Measurements from ENCODE around the gene TTYH1.
A peak's percentile ranks its signal among the peaks of the same experiment; 100 is the strongest.

The TTYH1 gene

DNA sequence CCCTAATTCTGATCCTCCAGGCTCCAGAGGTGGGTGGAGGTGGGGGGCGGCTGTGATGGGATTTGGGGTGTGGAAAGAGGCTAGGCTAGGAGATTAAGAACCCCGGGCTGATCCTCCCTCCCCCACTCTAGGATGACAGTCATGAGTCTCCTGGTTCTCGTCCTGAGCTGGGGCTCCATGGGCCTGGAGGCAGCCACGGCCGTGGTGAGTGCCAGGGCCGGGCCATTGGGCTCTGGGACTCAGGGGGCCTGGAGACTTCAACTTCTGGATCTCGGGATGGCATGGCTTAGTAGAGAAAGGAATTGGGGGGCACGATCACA lies 13.9 kb downstream of the TTYH1 start:
- TF ChIP-seq, protein P1, sequence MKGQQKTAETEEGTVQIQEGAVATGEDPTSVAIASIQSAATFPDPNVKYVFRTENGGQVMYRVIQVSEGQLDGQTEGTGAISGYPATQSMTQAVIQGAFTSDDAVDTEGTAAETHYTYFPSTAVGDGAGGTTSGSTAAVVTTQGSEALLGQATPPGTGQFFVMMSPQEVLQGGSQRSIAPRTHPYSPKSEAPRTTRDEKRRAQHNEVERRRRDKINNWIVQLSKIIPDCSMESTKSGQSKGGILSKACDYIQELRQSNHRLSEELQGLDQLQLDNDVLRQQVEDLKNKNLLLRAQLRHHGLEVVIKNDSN (IDR thresholded peaks at IDR 0.05), result no peak
- TF ChIP-seq EP300 (IDR thresholded peaks at IDR 0.05; ENCODE audit: borderline replicate concordance), result no peak
- TF ChIP-seq EGR1 (IDR thresholded peaks at IDR 0.05), result no peak
- TF ChIP-seq ZBTB7A (IDR thresholded peaks at IDR 0.05; ENCODE audit: low read depth), result no peak
- TF ChIP-seq, protein P2, sequence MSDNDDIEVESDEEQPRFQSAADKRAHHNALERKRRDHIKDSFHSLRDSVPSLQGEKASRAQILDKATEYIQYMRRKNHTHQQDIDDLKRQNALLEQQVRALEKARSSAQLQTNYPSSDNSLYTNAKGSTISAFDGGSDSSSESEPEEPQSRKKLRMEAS (IDR thresholded peaks at IDR 0.05), result no peak
- TF ChIP-seq, protein P3, sequence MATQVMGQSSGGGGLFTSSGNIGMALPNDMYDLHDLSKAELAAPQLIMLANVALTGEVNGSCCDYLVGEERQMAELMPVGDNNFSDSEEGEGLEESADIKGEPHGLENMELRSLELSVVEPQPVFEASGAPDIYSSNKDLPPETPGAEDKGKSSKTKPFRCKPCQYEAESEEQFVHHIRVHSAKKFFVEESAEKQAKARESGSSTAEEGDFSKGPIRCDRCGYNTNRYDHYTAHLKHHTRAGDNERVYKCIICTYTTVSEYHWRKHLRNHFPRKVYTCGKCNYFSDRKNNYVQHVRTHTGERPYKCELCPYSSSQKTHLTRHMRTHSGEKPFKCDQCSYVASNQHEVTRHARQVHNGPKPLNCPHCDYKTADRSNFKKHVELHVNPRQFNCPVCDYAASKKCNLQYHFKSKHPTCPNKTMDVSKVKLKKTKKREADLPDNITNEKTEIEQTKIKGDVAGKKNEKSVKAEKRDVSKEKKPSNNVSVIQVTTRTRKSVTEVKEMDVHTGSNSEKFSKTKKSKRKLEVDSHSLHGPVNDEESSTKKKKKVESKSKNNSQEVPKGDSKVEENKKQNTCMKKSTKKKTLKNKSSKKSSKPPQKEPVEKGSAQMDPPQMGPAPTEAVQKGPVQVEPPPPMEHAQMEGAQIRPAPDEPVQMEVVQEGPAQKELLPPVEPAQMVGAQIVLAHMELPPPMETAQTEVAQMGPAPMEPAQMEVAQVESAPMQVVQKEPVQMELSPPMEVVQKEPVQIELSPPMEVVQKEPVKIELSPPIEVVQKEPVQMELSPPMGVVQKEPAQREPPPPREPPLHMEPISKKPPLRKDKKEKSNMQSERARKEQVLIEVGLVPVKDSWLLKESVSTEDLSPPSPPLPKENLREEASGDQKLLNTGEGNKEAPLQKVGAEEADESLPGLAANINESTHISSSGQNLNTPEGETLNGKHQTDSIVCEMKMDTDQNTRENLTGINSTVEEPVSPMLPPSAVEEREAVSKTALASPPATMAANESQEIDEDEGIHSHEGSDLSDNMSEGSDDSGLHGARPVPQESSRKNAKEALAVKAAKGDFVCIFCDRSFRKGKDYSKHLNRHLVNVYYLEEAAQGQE (IDR thresholded peaks at IDR 0.05; ENCODE audit: low read depth), result no peak
- no peak for TF ChIP-seq TAF1 (IDR thresholded peaks at IDR 0.05; ENCODE audit: low read depth)
- no peak for TF ChIP-seq TEAD4 (IDR thresholded peaks at IDR 0.05)
- no peak for TF ChIP-seq YY1 (IDR thresholded peaks at IDR 0.05; ENCODE audit: low read depth)
- no peak for TF ChIP-seq CEBPB (IDR thresholded peaks at IDR 0.05)

DNA sequence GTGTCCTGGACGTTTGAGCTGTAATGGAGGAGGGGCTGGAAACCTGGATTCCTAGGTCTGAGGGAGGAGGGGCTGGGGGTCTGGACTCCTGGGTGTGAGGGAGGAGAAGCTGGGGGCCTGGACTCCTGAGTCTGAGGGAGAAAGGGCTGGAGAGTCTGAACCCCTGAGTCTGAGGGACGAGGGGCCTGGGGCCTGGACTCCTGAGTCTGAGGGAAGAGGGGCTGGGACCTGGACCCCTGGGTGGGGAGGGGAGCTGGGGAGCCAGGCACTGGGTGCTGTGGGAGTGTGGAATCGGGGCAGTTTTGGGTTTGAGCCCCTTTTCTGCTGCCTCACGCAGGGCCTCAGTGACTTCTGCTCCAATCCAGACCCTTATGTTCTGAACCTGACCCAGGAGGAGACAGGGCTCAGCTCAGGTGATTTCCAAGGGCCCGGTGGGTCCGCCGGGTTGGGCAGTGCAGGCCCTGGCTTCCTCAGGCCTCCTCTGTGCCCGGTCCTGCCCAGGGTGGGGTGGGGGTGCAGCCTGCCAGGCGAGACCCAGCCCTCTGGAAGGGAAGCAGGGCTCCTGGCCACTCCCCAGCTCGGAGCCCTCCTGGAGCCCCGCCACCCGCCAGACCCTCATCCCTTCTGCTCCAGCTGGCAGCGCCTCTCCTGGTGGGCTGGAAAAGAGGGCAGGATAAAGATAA lies 14.4 kb downstream of the TTYH1 start:
- no peak for TF ChIP-seq EP300 (IDR thresholded peaks at IDR 0.05; ENCODE audit: borderline replicate concordance)
- no peak for TF ChIP-seq FOXM1 (IDR thresholded peaks at IDR 0.05; ENCODE audit: borderline replicate concordance, low read depth)
- TF ChIP-seq, protein P2 (IDR thresholded peaks at IDR 0.05), result no peak
- no peak for TF ChIP-seq EGR1 (IDR thresholded peaks at IDR 0.05)
- no peak for TF ChIP-seq RAD21 (IDR thresholded peaks at IDR 0.05; ENCODE audit: low read depth)
- TF ChIP-seq CREB1 (IDR thresholded peaks at IDR 0.05; ENCODE audit: low read depth), result no peak
- no peak for TF ChIP-seq NFIC (IDR thresholded peaks at IDR 0.05)
- TF ChIP-seq, protein P3 (IDR thresholded peaks at IDR 0.05; ENCODE audit: low read depth), result no peak
- no peak for TF ChIP-seq CEBPB (IDR thresholded peaks at IDR 0.05)
- no peak for TF ChIP-seq TCF12 (IDR thresholded peaks at IDR 0.05; ENCODE audit: low read depth)
- TF ChIP-seq TAF1 (IDR thresholded peaks at IDR 0.05; ENCODE audit: low read depth), result no peak
- no peak for TF ChIP-seq ZBTB7A (IDR thresholded peaks at IDR 0.05; ENCODE audit: low read depth)
- no peak for TF ChIP-seq TEAD4 (IDR thresholded peaks at IDR 0.05)
- no peak for TF ChIP-seq YY1 (IDR thresholded peaks at IDR 0.05; ENCODE audit: low read depth)
- TF ChIP-seq, protein P1 (IDR thresholded peaks at IDR 0.05), result no peak

DNA sequence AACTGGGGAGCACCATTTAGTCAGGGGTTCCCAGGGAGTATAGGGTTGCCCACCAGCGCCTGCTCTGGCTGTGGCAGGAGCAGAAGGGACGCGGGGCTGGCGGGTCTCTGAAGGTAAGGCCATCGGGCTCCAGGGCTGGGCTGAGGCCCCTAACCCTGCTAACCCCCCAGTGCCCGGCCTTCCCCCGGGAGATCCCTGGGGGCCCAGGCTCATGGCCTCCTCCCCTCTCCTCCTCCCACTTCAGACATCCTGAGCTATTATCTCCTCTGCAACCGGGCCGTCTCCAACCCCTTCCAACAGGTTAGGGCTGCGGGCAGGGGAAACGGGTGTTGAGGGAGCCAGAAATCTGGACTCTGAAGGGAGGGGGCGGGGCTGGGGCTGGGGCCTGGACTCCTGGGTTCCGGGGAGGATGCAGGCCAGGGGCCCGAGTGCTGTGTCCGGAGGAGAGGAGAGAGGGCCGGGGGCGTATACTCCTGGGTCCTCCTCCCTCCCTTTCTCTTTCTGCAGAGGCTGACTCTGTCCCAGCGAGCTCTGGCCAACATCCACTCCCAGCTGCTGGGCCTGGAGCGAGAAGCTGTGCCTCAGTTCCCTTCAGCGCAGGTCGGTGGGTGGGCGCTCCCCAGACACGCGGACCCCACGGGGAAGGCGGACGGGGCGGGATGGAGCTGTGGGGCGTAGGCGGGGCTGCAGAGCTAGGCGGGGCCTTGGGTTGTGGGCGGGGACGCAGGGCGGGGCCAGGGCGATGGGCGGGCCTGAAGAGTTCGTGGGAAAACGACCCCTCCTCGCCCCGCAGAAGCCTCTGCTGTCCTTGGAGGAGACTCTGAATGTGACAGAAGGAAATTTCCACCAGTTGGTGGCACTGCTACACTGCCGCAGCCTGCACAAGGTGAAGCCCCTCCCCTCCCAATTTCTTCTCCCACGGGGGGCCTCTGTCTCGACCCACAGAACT lies 15.3 kb downstream of the TTYH1 start:
- TF ChIP-seq, protein P1 (IDR thresholded peaks at IDR 0.05), result no peak
- TF ChIP-seq RAD21 (IDR thresholded peaks at IDR 0.05; ENCODE audit: low read depth), result peak; percentile 36

DNA sequence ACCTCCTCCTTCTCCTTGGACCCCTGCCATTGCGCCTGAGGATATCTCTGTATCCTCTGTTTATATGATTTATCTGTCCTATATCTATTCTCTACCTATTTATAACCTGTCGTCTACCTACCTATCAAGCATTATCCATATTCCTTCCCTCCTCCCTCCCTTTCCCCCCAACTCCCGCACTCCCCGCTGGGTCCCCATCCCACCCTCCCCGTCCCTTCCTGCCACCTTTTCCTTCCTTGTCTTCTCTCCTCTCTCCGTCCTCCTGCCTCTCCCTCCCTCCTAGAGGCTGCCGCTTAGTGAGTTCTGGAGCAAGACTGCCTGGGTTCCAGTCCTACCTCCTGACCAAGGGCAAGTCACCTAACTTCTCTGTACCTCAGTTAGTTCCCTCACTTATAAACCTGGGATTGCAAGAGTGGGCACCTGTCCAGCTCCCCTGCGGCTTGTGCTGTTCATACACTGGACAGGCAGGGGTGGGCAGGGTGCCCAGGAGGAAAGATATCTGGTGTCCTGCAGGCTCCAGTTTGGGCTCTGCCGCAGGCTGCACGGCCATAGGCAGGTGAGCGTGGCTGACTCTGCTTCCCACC lies 16.1 kb downstream of the TTYH1 start:
- no peak for TF ChIP-seq YY1 (IDR thresholded peaks at IDR 0.05; ENCODE audit: low read depth)
- TF ChIP-seq EGR1 (IDR thresholded peaks at IDR 0.05), result no peak
- TF ChIP-seq TEAD4 (IDR thresholded peaks at IDR 0.05), result peak; percentile 46; the same call in 1 of the 2 replicates
- TF ChIP-seq CEBPB (IDR thresholded peaks at IDR 0.05), result peak; percentile 36; the same call in 1 of the 2 replicates
- TF ChIP-seq, protein P1 (IDR thresholded peaks at IDR 0.05), result peak; percentile 53
- TF ChIP-seq TAF1 (IDR thresholded peaks at IDR 0.05; ENCODE audit: low read depth), result no peak
- TF ChIP-seq, protein P3 (IDR thresholded peaks at IDR 0.05; ENCODE audit: low read depth), result no peak
- TF ChIP-seq ZBTB7A (IDR thresholded peaks at IDR 0.05; ENCODE audit: low read depth), result no peak
- TF ChIP-seq EP300 (IDR thresholded peaks at IDR 0.05; ENCODE audit: borderline replicate concordance), result peak; percentile 52; the same call in 1 of the 2 replicates
- peak; percentile 54; the same call in 1 of the 2 replicates for TF ChIP-seq TCF12 (IDR thresholded peaks at IDR 0.05; ENCODE audit: low read depth)
- TF ChIP-seq CREB1 (IDR thresholded peaks at IDR 0.05; ENCODE audit: low read depth), result no peak
- TF ChIP-seq RAD21 (IDR thresholded peaks at IDR 0.05; ENCODE audit: low read depth), result no peak
- no peak for TF ChIP-seq FOXM1 (IDR thresholded peaks at IDR 0.05; ENCODE audit: borderline replicate concordance, low read depth)
- TF ChIP-seq, protein P2 (IDR thresholded peaks at IDR 0.05), result peak; percentile 51; the same call in 1 of the 2 replicates
- peak; percentile 94 for TF ChIP-seq NFIC (IDR thresholded peaks at IDR 0.05)

Data from Ishikawa (cell line).